ENCODE data around the gene TLE7.

DNA sequence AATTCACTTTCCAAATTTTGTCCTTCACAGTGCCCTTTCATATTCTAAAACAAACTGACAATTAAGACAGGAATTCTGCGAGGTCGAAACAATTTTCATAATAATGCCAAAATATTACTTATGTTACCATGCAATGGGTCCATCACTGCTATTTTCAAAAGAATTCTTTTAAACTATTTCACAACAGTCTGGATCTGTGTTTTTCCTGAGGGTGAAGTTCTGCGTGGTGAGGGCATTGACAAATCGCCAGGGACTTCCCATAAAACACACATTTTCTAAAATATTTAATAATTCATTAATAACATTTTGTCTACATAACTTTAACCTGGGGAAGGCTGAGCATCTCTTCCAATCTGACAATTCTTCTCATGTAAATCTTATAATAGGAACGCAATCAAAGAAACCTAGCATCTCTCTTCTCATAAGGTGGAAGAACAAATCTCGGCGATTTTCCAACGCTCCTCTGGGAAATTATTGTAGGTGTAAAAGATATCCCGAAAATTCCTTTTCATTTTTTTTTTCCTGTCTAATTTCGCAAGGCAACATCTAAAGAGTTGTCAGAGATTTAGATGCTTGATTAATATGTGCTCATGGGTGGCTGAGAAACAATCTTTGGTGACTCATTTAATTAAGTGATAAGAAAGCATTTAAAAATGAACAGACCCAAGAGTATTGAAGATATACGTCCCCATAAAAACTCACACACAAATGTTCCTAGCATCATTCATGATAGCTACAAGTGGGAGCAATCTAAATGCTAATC, 41.9 kb downstream of the TLE7 start:
- TF ChIP-seq, protein P1, sequence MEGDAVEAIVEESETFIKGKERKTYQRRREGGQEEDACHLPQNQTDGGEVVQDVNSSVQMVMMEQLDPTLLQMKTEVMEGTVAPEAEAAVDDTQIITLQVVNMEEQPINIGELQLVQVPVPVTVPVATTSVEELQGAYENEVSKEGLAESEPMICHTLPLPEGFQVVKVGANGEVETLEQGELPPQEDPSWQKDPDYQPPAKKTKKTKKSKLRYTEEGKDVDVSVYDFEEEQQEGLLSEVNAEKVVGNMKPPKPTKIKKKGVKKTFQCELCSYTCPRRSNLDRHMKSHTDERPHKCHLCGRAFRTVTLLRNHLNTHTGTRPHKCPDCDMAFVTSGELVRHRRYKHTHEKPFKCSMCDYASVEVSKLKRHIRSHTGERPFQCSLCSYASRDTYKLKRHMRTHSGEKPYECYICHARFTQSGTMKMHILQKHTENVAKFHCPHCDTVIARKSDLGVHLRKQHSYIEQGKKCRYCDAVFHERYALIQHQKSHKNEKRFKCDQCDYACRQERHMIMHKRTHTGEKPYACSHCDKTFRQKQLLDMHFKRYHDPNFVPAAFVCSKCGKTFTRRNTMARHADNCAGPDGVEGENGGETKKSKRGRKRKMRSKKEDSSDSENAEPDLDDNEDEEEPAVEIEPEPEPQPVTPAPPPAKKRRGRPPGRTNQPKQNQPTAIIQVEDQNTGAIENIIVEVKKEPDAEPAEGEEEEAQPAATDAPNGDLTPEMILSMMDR (IDR thresholded peaks at IDR 0.05; ENCODE audit: low read depth, low read length), result no peak
- no peak for TF ChIP-seq EZH2phosphoT487 (IDR thresholded peaks at IDR 0.05; ENCODE audit: low read depth)
